HG03066 (cell line): Measurements from ENCODE around the gene CA7.
"Not testable (repeated sequence)": the region's sequence is repeated elsewhere in the genome, so short reads cannot be mapped to it uniquely, and the experiment has no call there.

Experiments
- ATAC-seq: cut with Tn5 transposase; IDR thresholded peaks from one replicate; pipeline ENCODE4 v1.9.1; 2021; ENCODE audit warnings: low read depth; ENCODE audit not compliant: unreplicated experiment

The CA7 gene

DNA sequence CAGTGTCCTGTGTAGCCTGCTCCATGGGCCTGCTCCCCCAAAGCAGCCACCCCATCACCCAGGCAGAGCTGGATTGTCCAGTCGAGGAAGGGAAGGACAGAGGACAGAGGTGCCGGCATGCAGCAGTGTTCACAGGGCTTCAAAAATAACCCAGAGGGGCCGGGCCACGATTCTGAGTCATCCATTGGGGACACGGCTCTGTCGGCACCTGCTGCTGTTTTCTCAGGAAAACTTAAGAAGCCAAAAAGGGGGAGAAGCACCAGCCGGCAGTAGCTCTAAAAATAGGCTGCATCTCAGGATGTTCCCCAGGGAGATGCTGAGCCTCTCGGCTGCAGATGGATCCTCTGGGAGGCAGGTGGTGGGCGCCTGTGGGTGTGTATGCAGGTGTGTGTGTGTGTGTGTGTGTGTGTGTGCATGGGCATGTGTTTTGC lies 1.6 kb downstream of the CA7 start:
- ATAC-seq: no peak

DNA sequence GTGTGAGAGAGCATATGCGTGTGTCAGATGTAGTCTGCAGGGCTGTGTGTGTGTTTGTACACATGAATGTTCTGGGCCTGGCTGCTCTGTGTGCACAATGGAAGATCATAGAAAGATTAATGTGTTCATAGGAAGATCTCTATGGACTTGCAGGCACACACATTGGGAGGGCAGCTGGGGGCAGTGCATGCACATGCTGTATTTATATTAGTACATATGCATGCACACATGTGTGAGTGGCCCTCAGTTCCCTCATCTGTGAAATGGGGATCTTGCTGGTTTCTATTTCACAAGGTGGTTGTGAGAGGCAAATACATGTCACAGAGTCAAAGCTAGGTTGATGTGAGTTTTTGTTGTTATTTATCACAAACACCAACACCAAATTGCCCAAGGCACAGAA lies 2.1 kb downstream of the CA7 start:
- ATAC-seq: no peak

DNA sequence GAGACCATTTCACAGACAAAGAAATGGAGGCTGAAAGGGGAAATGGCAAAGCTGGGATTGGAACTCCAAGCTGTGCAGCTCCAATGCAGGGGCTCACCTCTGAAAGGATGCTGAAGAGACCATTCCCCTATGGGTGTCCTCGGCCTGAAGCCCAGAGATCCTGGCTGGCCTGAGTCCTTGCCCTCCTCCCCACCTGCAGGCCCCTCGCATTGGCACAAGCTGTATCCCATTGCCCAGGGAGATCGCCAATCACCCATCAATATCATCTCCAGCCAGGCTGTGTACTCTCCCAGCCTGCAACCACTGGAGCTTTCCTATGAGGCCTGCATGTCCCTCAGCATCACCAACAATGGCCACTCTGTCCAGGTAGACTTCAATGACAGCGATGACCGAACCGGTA lies 2.6 kb downstream of the CA7 start:
- no peak for ATAC-seq

DNA sequence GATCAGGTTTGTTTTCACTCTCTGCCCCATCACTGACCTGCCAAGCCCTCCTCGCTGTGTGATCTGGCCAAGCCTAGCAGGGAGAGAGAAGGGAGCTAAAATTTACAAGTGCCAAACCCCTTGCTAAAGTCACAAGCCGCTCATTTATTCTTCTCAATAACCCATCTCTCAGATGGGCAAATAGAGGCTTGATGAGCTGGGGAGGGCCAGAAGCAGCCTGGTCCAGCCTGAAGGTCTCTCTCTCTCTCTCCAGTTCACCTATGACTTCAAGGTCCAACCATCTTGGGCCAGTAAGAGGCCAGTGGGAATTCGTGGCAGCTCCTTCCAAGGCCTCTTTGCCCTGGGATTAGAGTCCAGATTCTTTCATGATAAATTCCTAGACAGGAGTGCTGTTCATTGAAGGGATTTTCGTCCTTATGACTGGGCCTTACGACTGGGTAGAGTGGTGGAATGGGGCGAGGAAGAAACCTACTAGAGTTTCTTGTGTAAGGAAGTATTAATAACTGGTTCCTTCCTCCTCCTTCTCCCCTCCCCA lies 3.4 kb downstream of the CA7 start:
- ATAC-seq: no peak

DNA sequence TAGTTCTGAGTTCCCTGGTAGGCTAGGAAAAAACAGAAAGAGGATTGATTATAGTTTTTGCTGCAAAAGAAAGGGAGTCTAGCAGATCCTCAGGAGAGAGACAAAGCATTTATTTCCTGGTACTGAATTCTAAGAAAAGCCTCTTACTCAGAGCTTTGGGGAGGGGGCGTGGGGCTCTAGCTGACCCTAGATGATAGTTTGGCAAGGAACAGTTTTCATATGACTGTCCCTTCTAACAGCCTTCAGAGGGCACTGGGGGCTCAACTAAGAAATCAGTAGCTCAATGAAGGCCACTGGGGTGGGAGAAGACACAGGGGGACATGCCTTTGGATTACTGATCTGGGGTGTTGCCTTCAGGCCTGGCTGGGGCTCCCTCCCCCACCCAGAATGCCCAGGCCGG lies 4.0 kb downstream of the CA7 start:
- no peak for ATAC-seq

DNA sequence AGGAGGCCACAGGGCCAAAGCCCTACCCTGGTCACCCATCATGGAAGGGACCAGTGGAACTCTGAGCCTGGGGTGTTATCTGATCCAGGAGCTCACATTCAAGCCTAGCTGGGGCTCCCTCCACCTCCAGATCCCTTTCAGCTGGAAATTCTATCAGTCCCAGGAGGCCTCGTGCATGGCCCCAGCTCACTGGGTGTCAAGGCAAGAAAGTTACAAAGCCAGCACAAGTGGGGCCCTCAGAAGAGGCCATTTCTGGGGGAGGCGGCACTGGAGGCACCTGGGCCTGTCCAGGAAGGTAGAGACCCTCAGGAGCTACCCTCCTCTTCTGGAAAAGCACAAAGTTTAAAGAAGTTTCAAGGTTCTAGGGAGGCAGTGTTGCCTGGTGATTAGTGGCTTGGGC lies 4.8 kb downstream of the CA7 start:
- ATAC-seq: no peak

DNA sequence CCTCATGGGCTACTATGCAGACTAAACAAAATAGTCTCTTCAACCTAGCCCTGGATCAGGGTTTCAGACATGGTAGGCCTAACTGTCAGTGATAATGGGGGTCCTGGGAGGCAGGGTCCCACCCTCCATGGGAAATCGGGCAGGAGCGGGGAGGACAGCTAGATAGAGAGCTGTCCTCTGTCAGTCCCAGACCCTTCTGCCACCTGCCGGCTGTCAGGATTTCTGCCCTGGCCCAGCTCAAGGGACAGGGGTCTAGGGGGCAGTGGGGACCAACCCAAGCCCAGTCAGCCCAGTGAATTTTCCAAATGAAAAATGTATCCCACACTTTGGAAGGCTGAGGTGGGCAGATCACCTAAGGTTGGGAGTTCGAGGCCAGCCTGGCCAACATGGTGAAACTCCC lies 5.3 kb downstream of the CA7 start:
- no peak for ATAC-seq

DNA sequence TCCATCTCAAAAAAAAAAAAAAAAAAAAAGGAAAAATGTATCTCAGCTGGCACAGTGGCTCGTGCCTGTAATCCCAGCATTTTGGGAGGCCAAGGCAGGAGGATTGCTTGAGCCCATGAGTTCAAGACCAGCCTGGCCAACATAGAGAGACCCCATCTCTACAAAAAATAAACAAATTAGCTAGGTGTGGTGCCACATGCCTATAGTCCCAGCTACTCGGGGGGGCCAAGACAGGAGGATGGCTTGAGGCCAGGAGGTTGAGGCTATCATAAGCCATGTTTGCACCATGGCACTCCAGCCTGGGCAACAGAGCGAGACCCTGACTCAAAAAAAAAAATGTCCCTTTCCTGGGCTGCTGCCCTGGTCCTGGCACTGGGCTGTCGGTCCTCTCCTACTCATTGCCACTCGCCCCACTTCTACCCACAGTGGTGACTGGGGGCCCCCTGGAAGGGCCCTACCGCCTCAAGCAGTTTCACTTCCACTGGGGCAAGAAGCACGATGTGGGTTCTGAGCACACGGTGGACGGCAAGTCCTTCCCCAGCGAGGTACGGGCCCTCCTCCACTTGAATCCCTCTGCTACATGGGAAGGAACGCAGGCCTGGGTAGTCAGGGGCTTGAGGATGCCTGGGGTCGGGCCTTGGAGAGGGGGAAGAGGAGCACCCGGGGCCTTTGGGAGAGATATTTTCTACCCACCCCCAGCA lies 6.1 kb downstream of the CA7 start:
- no peak for ATAC-seq

DNA sequence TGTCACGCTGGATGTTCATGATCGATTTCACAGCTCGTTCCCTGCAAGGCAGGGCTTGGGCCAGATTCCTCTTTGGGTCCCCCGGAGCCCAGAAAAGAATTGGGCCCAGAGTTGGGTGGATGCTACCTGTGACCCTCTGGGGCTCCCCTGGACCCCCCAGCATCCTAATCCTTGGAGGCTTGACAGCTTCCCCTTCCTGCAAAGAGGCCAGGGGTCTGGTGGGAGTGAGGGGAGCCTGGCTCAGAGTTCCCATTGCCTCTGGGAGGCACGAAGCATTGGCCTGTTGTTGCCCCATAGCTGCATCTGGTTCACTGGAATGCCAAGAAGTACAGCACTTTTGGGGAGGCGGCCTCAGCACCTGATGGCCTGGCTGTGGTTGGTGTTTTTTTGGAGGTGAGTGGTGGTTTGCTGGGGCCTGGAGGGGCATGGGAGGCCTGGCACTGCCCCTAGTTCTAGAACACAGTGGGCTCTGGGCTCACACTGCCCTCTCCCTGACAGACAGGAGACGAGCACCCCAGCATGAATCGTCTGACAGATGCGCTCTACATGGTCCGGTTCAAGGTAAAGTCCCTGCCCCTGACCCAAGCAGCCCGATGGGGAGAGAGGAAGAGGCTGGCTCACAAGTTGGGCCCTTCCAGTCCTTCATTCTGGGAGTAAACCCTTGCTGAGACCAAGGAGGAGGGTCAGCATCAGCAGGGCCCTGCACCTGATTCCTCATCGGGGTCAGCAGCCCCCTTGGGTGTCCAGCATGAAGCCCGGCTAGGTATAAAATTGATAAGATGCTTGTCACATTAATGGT lies 7.2 kb downstream of the CA7 start:
- ATAC-seq: no peak

DNA sequence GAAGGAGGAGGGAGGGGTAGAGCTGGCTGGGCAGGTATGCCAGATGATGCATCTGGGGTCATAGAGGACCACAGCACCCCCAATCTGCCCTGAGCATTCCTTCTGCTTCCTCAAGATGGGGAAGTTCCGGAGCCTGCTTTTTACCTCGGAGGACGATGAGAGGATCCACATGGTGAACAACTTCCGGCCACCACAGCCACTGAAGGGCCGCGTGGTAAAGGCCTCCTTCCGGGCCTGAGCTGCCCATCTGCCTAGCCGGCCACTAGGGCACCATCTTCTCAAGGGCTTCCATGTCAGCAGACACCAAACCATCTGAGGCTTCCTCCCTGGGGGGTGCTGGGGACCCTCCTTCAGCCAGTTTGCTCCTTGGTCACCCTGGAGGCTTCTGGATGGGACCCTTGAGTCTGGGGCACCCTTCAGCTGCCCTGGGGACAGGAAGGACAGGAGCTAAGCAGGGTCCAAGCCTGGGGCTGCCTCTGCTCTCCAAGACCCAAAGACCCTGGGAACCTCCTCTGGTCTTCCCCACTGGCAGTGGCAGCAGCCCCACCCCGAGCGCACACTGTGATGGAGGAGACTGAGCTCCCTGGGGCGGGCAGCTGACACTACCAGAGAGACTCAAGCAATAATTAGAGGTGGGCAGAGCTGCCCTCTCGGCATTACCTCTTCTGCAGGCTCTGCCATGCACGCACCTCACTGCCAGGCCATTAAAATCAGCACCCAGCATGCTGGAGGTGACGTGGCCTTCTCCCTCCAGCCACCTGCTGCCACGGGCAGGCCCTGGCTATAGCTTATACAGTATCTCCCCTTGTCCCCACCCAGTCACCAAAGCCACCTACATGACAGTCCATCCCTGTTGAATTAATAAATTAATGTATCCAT lies 9.3 kb downstream of the CA7 start:
- no peak for ATAC-seq

DNA sequence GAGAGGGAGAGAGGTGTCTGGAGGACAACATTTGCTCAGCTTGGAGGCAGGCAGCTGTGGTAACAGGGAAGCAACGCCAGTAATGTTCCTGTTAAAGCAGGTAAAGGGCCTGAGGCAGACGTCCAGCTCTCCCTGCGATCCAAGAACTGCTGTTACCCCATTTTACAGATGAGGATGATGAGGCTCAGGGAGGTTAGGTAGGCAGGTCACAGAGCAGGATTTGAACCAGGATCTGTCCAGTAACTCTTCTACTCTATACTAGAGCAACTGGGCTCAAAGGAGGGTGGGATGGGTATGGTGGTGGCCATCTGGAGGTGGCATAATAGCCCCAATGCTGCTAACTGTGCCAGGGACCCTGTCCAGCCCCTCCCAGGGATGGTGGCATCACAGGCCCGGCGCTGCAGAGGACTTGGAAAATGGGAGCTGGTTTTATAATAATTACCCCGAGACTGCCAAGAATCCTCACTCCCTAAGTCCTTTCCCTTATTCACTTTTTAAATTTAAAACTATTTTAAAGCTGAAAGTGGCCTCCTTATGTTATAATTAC lies 12.0 kb downstream of the CA7 start:
- no peak for ATAC-seq

DNA sequence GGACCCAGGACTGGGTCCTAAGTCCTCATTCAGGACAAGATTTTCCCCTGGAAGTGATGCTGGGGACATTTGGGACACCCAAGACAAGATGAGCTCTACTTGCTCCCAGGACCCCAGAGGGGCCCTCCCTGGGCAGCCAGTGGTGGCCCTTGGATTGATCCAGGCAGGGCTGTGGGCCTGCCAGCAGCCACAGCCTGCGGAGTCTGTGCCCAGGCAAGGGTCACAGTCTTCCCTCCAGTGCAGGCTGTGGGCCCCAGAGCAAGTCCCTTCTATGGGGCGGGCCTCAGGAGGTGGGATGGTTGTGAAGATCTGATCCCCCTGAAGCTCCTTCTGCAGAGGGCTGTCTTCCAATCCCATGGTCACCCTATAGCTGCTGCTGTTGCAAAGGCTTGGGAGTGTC lies 12.6 kb downstream of the CA7 start:
- no peak for ATAC-seq

DNA sequence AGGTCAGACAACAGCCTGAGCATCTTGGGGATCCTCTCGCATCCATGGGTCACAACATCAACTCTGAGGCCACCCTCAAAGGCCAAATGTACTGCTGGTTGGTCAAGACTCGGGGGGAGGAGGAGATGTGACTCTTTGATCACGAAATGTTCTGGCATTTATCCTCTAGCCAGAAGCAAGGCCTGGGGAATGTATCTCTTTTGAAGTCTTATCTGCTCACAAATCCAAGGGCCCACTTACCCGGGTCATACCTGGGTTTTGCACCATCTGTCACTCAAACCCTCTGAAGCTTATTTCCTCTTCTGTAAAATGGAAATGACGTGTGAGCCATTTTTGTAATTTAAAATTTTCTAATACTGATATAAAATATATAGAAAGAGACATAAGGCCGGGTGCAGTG lies 13.2 kb downstream of the CA7 start:
- ATAC-seq: no peak

DNA sequence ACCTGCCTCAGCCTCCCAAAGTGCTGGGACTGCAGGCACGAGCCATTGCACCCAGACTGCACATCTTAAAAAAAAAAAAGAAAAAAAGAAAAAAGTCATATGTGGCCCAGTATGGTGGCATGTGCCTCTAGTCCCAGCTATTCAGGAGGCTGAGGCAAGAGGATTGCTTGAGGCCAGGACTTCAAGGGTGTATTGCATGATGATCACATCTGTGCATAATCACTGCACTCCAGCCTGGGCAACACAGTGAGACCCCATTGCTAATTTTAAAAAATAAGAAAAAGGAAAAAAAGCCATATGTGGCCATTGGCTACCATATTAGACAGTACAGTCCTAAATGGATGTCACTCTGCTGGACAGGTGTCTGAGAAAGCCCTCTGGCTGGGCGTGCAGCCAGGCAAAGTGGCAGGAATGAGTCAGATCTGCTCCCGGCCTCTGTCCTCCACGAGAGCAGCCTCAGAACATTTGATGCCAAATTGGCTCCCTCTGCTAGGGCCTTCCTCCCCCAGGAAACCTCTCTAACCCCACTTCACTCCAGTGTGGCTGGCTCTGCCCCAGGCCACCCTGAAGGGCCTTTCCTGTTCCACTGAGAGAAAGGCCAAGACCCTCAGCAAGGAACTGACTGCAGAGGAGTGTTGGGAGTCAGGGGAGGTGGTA lies 14.7 kb downstream of the CA7 start:
- ATAC-seq: no peak

DNA sequence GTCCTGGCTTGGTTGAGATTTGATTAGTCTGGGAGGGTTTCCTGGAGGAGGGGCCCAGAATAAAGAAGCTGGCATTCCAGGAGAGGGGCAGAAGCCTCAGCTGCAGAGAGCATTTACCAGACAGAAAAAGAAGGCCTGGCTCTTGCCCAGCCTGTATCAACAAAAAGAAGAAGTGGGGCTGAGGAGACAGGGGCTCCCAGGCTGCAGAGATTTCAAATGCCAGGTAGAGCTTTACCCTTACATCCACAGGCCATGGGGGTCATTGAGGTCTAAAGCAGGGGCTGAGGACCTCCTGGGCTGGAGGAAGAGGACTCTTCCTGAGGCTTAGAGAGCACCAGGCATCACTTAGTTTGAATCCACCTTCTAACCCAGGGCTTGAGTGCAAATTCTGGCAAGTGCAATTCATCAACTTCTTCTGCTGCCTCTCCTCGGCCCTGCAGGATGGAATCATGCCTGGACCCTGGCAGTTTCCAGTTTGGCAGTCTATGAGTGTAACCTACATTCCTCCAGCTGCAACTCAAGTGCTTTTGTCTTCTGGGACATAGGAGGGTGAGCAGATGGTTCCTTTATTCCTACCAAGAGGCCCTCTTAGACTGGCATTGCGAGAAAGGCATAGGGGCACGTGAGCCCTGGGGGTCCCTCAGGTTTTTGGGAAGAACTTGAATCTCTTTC lies 15.3 kb downstream of the CA7 start:
- ATAC-seq: no peak

DNA sequence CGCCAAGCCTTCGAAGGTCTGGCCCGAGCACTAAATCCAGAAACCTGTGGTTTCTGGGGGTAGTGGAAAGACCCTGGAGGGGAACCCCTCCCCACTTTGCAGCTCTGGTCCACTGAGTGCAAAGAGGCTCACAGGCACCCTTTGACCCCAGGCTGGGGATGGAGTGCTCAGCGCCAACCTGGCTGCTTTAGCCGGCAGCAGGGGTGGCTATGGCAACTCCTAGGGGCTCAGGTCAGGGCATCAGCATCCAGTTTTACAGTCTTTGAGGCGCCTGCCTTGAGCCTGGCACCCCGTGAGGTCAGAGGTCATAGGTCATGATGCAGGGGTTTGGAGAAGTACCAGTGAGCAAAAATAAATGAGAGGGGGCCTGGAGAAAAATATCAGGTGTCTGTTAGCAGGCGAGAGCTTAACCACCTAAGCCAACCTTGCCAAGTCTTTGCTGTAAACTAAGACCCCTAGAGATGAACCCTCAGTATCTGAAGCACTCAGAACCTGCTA lies 17.9 kb downstream of the CA7 start:
- ATAC-seq: no peak

DNA sequence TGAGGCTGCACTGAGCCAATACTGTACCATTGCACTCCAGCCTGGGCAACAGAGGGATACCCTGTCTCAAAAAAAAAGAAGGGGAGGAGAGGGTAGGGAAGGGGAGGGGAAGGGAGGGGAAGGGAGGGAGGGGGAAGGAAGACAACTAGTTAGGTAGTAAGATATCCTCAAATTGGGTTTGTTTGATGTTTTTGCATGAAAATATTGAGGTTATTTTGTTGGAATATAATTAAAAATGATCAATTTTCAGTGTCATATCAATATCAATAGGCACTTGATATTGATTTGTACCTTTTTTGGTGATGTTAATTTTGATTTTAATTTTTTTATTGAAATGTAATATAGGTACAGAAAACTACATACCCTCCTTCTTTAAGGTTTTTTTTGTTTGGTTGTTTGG lies 19.5 kb downstream of the CA7 start:
- ATAC-seq: no peak

DNA sequence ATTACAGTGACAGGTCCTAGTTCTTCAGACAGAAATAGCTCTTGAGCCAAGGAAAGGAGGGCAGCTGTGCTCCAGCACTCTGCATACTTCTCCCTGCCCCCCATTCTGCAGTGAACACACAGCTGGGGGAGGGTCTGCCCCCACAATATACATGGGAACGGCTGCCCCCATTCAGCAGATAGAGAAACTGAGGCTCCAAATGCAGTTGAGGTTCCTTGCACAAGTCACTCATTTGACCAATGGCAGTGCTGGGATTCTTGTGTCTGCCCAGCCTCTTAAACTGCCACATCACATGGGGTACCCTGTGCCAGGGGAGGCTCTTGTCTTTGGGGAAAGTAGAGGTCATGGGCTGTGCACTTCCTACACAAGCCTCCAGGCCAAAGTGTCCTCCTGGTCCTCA lies 25.2 kb downstream of the CA7 start:
- no peak for ATAC-seq

DNA sequence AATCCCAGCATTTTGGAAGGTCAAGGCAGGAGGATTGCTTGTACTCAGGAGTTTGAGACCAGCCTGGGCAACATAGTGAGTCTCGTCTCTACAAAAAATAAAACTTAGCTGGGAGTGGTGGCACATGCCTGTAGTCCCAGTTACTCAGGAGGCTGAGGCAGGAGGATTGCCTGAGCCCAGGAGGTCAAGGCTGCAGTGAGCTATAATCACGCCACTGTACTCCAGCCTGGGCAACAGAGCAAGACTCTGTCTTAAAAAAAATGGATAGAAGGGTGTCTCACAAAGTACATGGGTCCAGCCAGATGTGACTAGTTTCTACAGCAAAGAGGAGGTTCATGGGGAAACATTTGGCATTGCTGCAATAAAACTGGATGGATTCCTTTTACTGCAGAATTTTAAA lies 27.1 kb downstream of the CA7 start:
- ATAC-seq: not testable (repeated sequence)

DNA sequence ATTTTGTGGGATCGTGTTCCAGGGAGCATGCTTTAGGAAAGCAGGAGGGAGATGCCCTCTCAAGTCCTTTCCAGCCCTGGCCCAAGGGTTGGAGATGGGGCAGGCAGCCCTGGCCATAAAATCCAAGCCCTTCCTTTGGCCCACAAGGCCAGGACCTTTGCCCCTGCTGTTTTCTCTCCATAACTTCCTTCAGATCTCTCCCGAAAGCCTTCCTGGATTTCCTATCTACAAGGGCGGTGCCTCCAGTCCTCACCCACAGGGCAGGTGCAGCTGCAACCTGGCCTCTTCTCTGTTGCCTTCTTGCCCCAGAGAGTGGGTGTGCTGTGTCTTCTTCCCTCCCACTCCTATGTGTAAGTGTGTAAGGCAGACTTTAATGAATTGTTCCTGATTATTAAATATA lies 27.6 kb downstream of the CA7 start:
- no peak for ATAC-seq
